Spleen (tissue), 11 donors: ENCODE data around the gene CHST1. TPM values are rescaled to one million over a fixed set of nuclear protein-coding genes. Genes with fewer than 3 reads are reported as not detected.
A peak's percentile ranks its signal among the peaks of the same experiment; 100 is the strongest.

Experiments
- DNase-seq: peaks from one replicate; pipeline ENCODE4 v3.0.0-alpha.2; 2020
- H3K27ac ChIP-seq, 8 donors: fragments of 200-600 bp; sonication (generic) in 7 of 8; 1 replicate in 4 of 8; 2 replicates in 4 of 8; pipeline versions ENCODE4 v1.5.0 to v1.8.0; 2016 to 2021; ENCODE audit warnings: inconsistent platforms in 4 of 8, mild to moderate bottlenecking in 4 of 8, moderate library complexity in 1 of 8
- H3K27me3 ChIP-seq, 7 donors: fragments of 200-600 bp; sonication (generic) in 6 of 7; replicated peaks in 1 of 7; 1 replicate in 4 of 7; 2 replicates in 3 of 7; pipeline versions ENCODE4 v1.5.0 to v1.8.0; 2016 to 2021; ENCODE audit warnings: inconsistent platforms in 3 of 7, mild to moderate bottlenecking in 1 of 7
- H3K36me3 ChIP-seq, 6 donors: fragments of 200-600 bp; sonication (generic) in 5 of 6; 1 replicate in 4 of 6; 2 replicates in 2 of 6; pipeline versions ENCODE4 v1.5.0 to v1.8.0; 2016 to 2021; ENCODE audit warnings: inconsistent platforms in 2 of 6
- H3K4me1 ChIP-seq, 6 donors: fragments of 200-600 bp; sonication (generic) in 5 of 6; 1 replicate in 3 of 6; 2 replicates in 3 of 6; pipeline versions ENCODE4 v1.5.0 to v1.8.0; 2016 to 2021; ENCODE audit warnings: inconsistent platforms in 3 of 6
- H3K4me3 ChIP-seq, 8 donors: fragments of 200-600 bp; sonication (generic) in 7 of 8; 1 replicate in 4 of 8; 2 replicates in 4 of 8; pipeline versions ENCODE4 v1.5.0 to v1.8.0; 2016 to 2021; ENCODE audit warnings: inconsistent platforms in 4 of 8, mild to moderate bottlenecking in 4 of 8, moderate library complexity in 2 of 8
- H3K9me3 ChIP-seq, 8 donors: fragments of 200-600 bp; sonication (generic) in 7 of 8; 1 replicate in 4 of 8; 2 replicates in 4 of 8; pipeline versions ENCODE4 v1.5.0 to v1.8.0; 2016 to 2021; ENCODE audit warnings: inconsistent platforms in 4 of 8
- CTCF ChIP-seq, 11 experiments: fragments of 200-600 bp in 7 of 11; fragments of 450-650 bp in 4 of 11; sonication (generic) in 4 of 11; IDR thresholded peaks in 8 of 11; conservative IDR thresholded peaks in 3 of 11; 1 replicate in 7 of 11; 2 replicates in 4 of 11; pipeline versions ENCODE4 v1.4.0 to v1.8.0; 2016 to 2021; ENCODE audit warnings: antibody characterized with exemption in 11 of 11, inconsistent platforms in 4 of 11, mild to moderate bottlenecking in 1 of 11
- POLR2A ChIP-seq, 3 donors: fragments of 450-650 bp; IDR thresholded peaks; one replicate each; pipeline ENCODE4 v1.5.1; 2017; ENCODE audit warnings: antibody characterized with exemption in 3 of 3, mild to moderate bottlenecking in 1 of 3
- POLR2AphosphoS5 ChIP-seq, 3 donors: sonication (generic); formaldehyde crosslinking; IDR thresholded peaks; one replicate each; pipeline ENCODE4 v1.5.1; 2017; ENCODE audit warnings: antibody characterized with exemption in 3 of 3
- WGBS, 5 donors: extraction: QIAGEN DNeasy Blood & Tissue Kit in 3 of 5; methylation state at CpG; one replicate each; pipeline versions ENCODE4 v1.1.5 to v1.1.7; 2013 to 2018; 5-methylcytosine and 5-hydroxymethylcytosine counted together
- intact Hi-C: fragments of 100-400 bp; cut with DNase I; formaldehyde crosslinking; loops from one replicate; pipeline ENCODE4 v1.15.0; 2023; ENCODE audit warnings: low total_unique reads
- polyA plus RNA-seq, 3 donors: library from polyadenylated mRNA; stranded (reverse); fragments of 200-250 nt; gene quantifications; one replicate each; pipeline ENCODE4 v1.2.1, GENCODE V29; 2013
- total RNA-seq, 7 donors: library from RNA; depleted of rRNA in 3 of 7; stranded (reverse); fragments of >200 nt in 3 of 7; fragmentation: NEBNext Ultra II Directional in 4 of 7; extraction: Animal tissue kit (Norgen Biotek cat#: 25700) in 4 of 7; gene quantifications; one replicate each; pipeline versions ENCODE4 v1.1.0 to v1.2.1, GENCODE V29; 2016 to 2021
- donor health status: healthy with polysubstance abuse.
- donor health status: DM: no; HTN: no; CAD: no; lungs with moderate emphysema.
- donor health status: DM: no; HTN: no; CAD: no.
- donor health status: Bipolar disorder and iron deficiency.
- donor health status: healthy.
- donor health status: DM: no; HTN: no; CAD: no.
- donor health status: DM: yes; HTN: yes; CAD: no.

The CHST1 gene
- total and polyA plus RNA-seq, 10 donors: 1.1 to 18.9 (median 6.2) TPM

GRCh38 chr11:45659031-45659817 is 6.2 kb downstream of the CHST1 start:
- peak overlapping the region in 7 of 8 donors; percentile 65 to 74 (median 72) for H3K27ac ChIP-seq
- DNase-seq: peak; percentile 64
- H3K9me3 ChIP-seq: no peaks in the 10 kb centered on the region
- intact Hi-C loops: loop anchor here (5.0 to 10.0 kb wide), 2 partner anchors 297 to 314 kb away; no protein-coding TSS in a partner anchor
- TF ChIP-seq POLR2A (IDR thresholded peaks at IDR 0.05) (no peak), CTCF (IDR thresholded peaks at IDR 0.05 in 8 of 11, conservative IDR thresholded peaks at IDR 0.05 in 3 of 11) (no peak), POLR2AphosphoS5 (IDR thresholded peaks at IDR 0.05) (no peak)
- peaks cover 14 to 81% (median 41%) of the 10 kb centered on the region in 6 donors for H3K4me1 ChIP-seq
- no peak overlapping the region for H3K4me3 ChIP-seq
- 42 to 61% (median 56%) methylated on average over 13 to 15 of the region's 15 CpGs for WGBS, 5 donors
- peaks cover 0 to 92% (median 15%) of the 10 kb centered on the region in 7 donors for H3K27me3 ChIP-seq
- H3K36me3 ChIP-seq: no peaks in the 10 kb centered on the region

GRCh38 chr11:45658292-45658991 is 7.0 kb downstream of the CHST1 start:
- H3K4me3 ChIP-seq: no peak overlapping the region
- DNase-seq: peak; percentile 85
- TF ChIP-seq POLR2A (IDR thresholded peaks at IDR 0.05) (peak in 1 of 3 donors; percentile 13), CTCF (IDR thresholded peaks at IDR 0.05 in 8 of 11, conservative IDR thresholded peaks at IDR 0.05 in 3 of 11) (no peak), POLR2AphosphoS5 (IDR thresholded peaks at IDR 0.05) (peak; percentile 50 to 78 (median 71))

DNA sequence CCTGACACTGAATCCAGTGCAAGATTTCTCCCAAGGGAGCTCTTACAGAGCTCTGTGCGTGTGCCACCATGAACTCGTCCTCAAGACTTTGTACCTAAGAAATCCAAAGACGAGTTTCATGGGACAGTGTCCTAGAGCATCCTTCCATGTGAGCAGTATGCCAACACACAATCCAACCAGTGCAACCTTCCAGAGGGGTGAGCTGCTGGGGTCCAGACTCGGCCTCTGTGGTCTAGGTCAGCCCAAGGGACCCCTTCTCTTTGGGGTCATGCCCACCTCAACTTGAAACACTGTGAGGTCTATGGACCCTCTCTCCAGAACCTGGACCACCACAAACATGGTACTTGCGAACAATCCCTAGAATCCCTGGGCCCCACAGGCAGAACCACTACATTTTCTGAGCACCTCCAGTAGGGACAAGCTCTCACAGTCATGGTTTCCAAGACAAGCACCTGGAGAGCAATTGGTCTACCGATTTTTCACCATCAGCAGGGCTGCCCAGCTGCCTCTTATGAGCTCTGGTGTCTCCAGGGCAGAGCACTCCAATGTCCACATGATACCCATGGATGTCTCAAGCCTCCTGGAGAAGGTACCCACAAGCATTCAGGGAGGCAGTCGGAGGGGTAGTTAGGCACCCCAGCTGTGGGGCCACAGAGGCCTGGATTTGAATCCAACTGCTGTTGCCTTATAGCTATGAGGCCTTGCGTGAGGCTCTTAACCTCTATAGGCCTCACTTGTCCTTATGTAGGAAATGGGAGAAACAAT is 7.7 kb downstream of the CHST1 start:
- H3K9me3 ChIP-seq: no peaks in the 10 kb centered on the region
- H3K4me1 ChIP-seq: peaks cover 11 to 69% (median 37%) of the 10 kb centered on the region in 6 donors
- 87 to 94% (median 90%) methylated on average over 6 to 8 of the region's 8 CpGs for WGBS, 5 donors
- peak overlapping the region in 7 of 8 donors; percentile 65 to 74 (median 72) for H3K27ac ChIP-seq
- no peaks in the 10 kb centered on the region for H3K36me3 ChIP-seq
- H3K27me3 ChIP-seq: peaks cover 0 to 77% (median 8%) of the 10 kb centered on the region in 7 donors
- DNase-seq: no peak
- H3K4me3 ChIP-seq: no peak overlapping the region
- TF ChIP-seq POLR2AphosphoS5 (IDR thresholded peaks at IDR 0.05) (no peak), CTCF (IDR thresholded peaks at IDR 0.05 in 8 of 11, conservative IDR thresholded peaks at IDR 0.05 in 3 of 11) (no peak), POLR2A (IDR thresholded peaks at IDR 0.05) (no peak)
- intact Hi-C loops: loop anchor here (5.0 to 10.0 kb wide), 2 partner anchors 295 to 313 kb away; no protein-coding TSS in a partner anchor

More at GRCh38 chr11:45658292-45658991, 7.0 kb downstream of the CHST1 start:
- Histone ChIP-seq H3K27me3 (peaks cover 0 to 85% (median 8%) of the 10 kb centered on the region in 7 donors), H3K36me3 (no peaks in the 10 kb centered on the region), H3K4me1 (peaks cover 11 to 74% (median 37%) of the 10 kb centered on the region in 6 donors), H3K27ac (peak overlapping the region in 7 of 8 donors; percentile 65 to 74 (median 72)), H3K9me3 (no peaks in the 10 kb centered on the region)
- intact Hi-C loops: loop anchor here (5.0 to 10.0 kb wide), 2 partner anchors 296 to 314 kb away; no protein-coding TSS in a partner anchor
- 11 to 40% (median 12%) methylated on average over 6 to 19 of the region's 19 CpGs for WGBS, 5 donors
